GM19467 (cell line): ENCODE measurements around the gene CCDC201.

ENCODE experiments used
- ATAC-seq: cut with Tn5 transposase; IDR thresholded peaks from one replicate; pipeline ENCODE4 v1.9.1; 2021; ENCODE audit warnings: mild to moderate bottlenecking, moderate library complexity; ENCODE audit not compliant: unreplicated experiment

CCDC201 gene

DNA sequence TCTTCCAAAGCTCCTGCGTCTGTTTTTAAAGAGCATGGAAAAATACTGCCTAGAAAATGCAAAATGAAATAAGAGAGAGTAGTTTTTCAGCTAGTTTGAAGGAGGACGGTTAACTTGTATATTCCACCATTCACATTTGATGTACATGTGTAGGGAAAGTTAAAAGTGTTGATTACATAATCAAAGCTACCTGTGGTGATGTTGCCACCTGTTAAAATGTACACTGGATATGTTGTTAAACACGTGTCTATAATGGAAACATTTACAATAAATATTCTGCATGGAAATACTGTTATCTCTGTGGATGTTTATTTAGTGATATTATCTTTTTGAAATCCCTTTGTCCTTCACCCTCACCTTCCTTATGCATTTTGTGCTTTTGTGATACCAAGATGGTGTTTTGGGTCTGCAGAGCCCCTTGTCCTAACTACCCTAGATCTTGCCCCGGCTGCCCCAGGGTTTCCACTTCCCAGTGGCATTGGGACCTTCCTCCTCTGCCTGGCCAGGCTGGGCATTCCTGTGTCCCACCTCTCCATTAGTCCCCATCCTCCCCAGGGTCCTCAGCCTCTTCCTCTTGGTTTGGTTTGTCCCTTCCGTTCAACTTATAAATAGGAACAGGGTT is 20.6 kb upstream of the CCDC201 start:
- no peak for ATAC-seq

DNA sequence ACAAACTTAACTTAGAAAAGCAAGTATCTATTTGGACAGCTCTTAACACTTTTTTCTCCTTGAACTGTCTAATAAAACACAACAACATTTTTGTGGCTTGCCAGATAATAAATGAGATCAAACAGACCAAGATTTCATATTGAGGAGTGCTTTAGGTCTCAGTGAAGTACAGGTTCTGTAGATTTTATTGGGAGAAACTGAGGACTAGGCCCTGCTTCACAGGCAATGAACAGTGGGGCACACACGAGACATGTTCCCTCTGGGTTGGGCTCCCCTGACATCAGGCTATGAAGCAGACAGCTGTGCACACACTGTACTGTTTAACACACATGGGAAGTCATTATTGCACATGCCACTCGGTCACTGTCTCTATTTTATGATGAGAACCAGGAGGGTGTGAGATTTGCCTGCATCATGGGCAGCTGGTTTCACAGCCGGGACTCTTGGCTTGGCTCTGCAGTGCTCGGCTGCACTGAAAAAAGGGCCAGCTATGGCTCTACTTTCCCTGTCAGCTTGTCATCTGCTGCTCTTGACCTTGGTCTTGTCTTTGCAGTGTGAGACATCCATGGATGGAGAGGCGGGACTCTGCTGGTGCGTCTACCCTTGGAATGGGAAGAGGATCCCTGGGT is 19.6 kb upstream of the CCDC201 start:
- ATAC-seq: no peak

DNA sequence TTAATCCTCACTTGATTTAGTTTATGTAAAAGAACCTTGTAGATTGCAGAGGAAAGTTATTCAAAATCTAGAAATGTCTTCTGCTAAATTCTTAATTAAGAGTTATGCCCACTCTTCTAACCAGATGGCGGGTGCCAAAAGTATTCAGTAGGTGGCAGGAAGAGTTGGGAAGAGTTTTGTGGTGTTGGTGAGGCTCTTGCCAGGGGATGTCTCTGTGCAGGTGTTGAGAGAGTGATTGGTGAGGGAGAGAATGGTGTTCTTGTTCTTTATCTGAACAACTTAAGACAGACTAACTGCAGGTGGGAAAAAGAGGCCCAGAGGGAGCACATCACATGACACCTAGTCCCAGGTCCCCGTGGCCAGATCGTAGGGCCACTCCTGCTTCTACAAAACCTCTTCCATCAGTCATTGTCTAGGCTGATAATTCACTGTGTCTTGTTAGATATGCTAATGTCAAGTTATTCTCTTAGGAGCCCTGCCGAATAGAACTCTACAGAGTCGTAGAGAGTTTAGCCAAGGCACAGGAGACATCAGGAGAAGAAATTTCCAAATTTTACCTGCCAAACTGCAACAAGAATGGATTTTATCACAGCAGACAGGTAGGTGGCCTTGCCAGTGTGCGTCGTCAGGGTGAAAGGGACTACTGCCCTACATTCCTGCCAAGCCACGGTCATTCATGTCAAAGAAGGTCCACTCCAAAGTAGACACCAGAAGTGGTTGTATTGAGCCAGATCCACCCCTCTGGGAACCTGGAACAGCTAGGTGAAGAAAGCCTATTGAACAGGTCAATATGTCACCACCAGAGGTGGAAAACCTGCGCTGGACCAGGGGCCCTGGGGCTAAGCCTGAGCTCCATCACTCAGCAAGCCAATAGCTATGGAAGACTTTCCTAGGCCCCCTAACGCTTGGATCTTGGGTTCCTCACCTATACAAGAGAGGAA is 18.9 kb upstream of the CCDC201 start:
- ATAC-seq: no peak

DNA sequence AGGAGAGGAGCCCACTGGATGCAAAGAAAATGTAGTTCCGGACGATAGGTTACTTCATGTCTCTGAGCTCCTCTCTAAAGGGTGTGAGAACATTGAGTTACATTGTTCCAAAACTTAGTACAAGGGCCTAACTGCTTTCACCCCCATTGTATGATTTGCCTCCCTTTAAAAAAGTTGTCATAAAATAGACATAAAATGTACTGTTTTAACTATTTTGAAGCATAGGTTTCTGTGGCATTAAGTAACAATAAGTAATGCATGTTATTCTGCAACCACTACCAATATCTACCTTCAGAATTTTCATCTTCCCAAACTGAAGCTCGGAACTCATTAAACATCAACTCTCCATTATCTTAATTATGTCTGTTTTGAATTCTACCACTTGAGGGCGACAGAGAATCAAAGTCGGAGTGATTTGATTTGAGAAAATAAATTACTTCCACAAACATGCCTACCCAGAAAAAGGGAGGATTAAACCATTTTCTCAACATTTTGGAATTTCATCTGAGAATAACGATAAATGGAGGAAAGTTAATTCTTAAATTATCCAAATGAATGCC is 18.1 kb upstream of the CCDC201 start:
- no peak for ATAC-seq

DNA sequence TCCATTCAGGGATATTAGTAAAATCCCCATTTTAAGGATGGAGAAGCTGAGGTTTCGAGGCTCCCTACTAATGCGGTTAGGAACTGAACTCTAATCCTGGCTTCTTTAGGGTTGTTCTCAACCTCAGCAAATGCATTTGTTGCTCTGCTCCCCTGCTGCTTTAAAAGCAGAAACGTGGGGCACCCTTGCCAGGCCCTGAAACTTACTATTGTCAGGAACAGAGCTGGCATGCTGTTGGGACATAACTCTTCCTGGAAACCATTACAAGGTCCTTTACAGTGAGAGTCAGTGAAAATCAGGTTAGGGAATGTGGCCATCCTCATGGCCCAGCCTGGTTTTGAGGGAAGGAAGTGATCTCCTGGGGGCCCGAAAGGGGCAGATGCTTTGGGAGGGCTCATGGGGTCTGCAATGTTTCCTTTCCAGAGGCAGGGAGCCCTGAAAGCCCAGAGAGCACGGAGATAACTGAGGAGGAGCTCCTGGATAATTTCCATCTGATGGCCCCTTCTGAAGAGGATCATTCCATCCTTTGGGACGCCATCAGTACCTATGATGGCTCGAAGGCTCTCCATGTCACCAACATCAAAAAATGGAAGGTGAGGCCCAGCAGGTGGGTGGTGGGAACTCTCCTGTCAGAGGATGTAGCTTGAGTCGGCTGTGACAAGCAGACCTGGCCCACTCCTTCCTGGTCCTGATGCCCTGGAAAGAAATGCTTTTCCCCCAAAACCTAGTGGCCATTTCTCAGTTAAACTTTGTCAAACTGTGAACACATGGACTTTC is 17.4 kb upstream of the CCDC201 start:
- no peak for ATAC-seq

DNA sequence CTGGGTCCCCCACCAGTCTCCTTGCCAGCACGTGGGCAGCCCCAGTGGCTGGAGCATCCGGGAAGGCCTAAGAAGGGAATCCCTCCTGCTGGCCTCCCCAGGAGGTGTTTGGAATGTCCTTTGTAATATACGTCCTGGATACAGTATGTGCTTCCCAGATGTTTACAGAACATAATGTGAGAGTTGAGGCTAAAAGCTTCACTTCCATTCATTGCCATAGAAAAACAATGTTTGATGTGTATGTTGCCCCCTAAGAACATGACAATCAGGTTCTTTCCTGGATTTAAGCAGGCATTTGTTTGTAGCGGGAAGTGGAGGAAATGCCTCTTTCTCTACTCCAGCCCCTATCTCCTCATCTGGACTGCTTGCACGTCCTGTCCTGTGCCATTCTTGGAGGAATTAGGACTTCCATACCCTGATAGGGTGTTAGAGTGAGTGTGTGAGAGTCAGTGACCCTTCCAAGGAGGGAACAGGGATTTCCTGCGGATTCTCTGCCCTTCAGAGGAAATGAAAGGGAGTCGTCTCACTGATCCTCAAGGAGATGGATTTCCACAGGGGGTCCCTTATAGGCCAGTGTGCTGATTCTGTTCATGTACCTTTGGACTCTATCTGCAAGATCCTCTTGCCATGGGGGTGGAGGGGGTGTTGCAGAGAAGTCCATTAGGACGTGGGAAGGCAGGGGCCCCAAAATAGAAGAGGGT is 16.6 kb upstream of the CCDC201 start:
- ATAC-seq: no peak

DNA sequence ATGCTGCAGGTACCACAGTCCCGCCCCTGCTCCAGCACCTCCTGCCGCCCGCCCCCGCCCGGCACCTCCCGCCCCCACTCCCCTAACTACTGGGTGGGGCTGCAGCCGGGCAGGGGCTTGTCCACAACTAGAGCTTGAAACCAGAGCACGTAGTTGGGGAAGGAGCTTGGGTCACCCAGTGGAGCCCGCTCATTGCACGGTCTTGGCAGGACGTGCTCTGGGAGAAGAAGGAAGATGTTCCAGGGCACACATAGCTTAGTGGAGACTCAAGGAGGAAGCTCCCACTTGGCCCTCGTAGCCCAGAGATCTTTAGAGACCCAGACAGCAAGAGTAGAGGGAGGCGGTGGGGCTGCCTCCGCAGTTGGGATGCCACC is 16.1 kb upstream of the CCDC201 start:
- ATAC-seq: no peak

DNA sequence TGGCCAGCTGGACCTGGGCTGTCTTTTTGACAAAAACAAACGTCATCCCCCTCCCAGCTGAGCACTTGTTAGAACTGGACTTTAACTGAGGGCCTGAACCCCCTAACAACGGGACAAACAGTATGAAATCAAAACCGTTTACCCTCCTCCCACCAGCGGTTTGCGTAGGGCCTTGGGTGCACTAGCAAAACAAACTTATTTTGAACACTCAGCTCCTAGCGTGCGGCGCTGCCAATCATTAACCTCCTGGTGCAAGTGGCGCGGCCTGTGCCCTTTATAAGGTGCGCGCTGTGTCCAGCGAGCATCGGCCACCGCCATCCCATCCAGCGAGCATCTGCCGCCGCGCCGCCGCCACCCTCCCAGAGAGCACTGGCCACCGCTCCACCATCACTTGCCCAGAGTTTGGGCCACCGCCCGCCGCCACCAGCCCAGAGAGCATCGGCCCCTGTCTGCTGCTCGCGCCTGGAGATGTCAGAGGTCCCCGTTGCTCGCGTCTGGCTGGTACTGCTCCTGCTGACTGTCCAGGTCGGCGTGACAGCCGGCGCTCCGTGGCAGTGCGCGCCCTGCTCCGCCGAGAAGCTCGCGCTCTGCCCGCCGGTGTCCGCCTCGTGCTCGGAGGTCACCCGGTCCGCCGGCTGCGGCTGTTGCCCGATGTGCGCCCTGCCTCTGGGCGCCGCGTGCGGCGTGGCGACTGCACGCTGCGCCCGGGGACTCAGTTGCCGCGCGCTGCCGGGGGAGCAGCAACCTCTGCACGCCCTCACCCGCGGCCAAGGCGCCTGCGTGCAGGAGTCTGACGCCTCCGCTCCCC is 15.5 kb upstream of the CCDC201 start, which contains the start of gene IGFBP1:
Gene IGFBP1, plus strand, starts transcription at position 304 of the 808 bp plus-strand sequence. Its CDS starts 165 bp downstream, at position 469.
- ATAC-seq: no peak

DNA sequence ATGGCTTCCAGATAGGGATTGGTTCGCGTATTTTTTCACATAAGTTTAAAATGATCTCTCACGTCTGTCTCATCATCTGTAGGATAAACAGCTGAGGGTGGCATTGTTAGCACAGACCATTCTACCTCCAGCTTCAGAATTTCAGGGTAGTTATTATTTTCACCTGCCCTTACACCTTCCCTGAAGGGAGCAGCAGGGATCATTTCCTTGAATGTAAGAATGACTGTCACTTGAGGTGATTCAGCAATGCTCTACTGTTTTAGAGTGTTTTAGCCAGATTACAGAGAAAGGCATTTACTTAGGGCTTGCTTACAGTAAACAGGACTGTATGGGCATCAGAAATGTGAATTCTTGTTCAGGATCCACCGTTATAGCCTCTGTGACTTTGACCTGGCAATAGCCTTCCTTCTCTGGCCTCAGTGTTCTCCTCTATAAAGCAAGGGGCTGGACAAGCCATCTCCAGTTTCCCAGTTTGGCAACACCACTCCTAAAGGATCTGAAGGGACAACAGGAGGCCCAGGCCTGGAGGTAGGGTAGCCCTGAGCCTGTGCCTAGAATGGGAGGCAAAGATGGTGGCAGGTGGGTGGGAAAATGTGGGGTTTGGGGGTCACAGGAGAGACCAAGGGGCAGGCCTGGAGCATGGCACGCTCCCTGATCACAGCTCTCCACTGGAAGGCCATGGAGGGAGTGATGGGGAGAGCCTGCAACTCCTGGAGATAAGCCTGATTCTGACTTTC is 14.2 kb upstream of the CCDC201 start:
- ATAC-seq: no peak

DNA sequence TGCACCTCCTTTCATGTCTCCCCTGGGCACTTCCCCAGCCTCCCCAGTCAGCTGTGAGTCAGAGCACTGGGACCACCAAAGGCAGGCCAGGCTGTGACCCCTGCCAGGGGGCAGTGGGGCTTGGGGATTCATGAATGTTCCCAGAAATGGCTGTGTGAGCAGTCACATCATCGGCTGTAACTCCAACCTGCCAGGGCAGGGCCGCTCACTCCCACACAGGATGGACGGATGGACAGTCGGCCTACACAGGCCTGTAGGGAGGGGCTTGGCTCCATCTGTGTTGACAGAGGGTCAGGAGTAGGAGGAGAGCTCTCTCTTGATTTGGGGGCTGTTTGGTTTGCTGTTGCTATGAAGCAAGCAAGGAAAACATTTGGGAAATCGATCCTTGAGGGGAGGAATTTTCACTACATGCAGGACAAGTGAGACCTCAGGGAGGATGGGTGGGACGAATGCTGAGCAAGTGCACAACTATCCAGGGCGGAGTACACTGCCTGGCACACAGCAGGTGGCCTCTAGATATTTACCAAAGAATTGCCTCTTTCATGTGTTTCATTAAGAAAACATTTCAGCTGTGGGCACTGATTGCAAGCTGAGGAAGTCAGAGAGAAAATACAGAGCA is 12.5 kb upstream of the CCDC201 start:
- ATAC-seq: no peak

DNA sequence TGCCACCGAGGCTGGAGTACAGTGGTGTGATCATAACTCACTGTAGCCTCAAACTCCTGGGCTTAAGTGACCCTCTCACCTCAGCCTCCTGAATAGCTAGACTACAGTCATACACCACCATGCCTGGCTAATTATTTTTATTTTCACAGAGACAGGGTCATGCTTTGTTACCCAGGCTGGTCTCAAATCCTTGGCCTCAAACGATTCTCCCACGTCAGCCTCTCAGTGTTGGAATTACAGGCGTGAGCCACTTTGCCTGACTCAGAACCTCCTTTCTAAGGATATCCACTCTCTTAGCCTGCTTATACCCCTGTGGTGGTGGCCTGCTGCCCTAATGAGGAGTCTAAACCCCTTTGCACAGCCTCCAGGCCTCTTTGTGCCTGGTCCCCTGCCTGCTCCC is 11.3 kb upstream of the CCDC201 start:
- ATAC-seq: no peak

DNA sequence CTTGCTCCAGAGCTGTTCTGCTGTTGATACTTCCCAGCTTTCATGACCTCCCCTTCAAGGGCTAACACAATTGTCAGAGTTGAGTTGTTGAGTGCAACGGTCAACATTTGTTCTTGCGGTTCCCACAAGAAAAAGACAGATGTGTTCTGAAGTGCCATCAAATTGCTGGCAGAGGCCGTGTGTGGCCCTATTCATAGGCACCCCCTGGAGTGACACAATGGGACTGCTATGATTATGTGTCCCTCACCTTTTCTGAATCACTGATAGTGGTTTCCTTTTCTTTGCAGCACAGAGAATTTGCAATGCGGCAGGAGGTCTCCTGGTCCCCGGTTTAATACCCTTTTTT is 9.6 kb upstream of the CCDC201 start:
- ATAC-seq: no peak

DNA sequence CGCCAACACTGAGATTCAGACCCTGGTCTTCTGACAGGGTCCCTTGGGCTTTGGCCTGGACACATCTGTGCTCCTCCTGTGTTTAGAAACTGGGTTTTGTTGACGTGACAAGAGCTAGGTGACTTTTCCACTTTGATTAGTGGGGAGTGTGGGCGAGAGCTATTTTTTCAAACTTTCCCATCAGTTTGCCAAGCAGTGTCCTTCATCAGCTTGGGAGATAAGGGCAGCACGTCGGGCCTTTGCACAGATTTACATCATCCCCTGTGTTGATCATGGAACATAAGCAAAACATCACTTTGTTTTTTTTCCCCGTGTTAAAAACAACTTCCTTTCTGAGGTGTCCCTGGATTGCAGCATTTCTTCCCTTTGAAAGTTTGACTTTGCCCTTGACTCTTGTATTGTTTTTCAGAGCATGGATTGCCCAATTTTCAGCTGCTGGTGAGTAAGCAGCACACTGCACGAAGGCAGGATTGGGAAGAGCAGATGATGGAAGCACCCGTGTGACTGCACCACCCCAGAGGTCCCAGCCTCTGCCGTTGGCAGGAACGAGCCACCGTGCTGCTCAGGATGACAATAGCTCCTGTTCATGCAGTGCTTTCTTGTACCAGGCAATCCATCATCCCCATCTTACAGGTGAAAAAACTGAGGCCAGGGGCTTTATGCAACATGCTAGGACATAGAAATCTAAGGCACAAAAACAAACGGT is 9.0 kb upstream of the CCDC201 start:
- no peak for ATAC-seq

DNA sequence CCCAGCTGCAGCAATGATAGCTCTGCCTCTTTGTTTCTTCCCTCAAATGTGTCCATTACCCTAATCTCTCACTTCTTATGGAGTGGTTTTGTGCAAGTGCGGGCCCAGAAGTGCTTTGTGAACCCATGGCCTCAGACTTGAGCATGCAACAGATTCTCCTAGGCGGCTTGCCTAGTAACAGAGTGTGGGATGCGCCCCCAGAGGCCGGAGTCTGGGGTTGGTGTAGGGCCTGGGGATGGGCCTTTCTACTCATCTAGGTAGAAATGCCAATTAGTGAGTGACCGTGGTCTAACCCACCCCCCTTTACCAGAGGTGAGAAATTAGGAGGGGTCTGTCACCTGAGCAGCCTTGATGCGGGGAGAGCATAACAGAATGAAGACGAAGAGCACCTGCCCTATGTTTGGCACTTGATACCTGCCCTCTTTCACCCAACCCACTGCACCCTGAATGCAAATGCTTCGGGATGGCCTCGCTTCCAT is 8.4 kb upstream of the CCDC201 start:
- no peak for ATAC-seq

DNA sequence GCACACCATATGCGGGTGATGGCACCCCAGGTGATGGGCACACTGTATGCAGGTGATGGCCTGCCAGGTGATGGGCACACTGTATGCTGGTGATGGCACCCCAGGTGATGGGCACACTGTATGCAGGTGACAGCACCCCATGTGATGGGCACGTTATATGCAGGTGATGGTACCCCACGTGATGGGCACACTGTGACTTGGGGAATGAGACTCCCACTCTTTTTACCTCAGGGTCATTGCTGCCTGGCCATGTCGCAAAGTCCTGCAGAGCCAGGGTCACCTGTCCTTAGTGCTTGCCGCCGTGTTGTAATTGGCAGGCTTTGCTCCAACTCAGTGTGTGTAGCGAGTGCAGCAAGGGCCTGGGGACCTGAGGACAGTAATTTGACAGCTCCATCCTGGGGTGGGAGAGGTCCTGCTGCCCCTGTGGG is 7.6 kb upstream of the CCDC201 start:
- ATAC-seq: no peak

DNA sequence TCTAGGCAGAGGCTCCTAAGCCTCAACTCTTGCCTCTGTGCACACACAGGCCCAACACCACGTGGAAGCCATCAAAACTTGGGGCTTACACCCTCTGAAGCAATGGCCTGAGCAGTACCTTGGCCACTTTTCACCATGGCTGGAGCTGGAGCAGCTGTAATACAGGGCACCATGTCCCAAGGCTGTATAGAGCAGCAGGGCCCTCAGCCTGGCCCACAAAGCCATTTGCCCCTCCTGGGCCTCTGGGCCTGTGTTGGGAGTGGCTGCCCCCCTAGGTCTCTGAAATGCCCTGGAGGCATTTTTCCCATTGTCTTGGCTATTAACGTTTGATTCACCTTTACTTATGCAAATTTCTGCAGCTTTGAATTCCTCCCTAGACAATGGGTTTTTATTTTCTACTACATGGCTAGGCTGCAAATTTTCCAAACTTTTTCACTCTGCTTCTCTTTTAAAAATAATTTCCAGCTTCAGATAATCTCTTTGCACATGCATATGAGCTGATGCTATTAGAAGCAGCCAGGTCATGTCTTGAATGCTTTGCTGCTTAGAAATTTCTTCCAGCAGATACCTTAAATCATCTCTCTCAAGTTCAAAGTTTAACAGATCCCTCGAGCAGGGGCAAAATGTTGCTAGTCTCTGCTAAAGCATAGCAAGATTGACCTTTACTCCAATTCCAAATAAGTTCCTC is 5.7 kb upstream of the CCDC201 start:
- no peak for ATAC-seq

DNA sequence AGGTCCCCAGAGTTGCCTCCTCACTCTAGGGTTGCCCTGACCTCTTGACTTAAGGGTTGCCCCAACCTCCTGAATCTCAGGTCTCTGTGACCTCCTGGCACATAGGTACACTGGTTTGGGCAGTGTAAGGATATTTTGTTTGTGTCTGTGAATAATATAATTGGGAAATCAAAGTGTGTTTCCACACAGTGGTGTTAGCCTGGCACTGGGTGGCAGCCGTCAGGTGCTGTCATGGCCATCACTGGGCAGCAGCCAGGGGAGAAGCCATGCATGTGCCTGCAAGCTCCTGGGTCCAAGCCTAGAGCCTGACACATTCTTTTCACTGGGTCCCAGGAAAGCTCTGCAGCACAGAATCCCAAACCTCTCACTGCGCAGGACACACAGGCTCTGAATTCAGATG is 3.6 kb upstream of the CCDC201 start:
- no peak for ATAC-seq
